ENCODE data around the gene BIN1. TPM values are rescaled to one million over a fixed set of nuclear protein-coding genes. Genes with fewer than 3 reads are reported as not detected.

Gene BIN1
- total RNA-seq, 1 donor from 2014 or later: 182 TPM

DNA sequence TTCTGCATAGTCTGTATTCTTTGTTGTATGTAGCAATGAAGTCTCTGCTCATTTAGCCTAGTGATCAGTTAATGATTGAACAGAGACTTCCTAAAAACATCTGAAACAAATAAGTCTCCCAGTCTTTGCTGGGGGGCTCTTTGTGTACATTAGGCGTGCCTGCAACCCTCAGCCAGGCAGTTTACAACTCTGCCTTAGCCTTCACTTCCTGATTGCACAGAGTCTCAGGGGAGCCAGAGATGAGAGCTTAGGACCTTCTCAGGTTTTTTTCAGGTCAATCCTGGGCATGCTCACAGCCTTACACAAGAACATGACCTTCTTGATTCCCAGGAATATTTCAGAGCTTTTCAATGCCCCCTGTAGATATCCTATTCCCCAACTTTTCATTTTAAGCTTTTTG is 44.0 kb upstream of the BIN1 start:
- TF ChIP-seq CTCF (IDR thresholded peaks at IDR 0.05; ENCODE audit: unreplicated experiment): no peak
- DNase-seq (ENCODE audit: low spot score): no peak
- Mint-ChIP-seq H3K4me3 (ENCODE audit: unreplicated experiment) (no peak overlapping the region), H3K4me1 (ENCODE audit: unreplicated experiment) (peaks cover 13% of the 10 kb centered on the region), H3K9me3 (ENCODE audit: unreplicated experiment) (no peaks in the 10 kb centered on the region), H3K36me3 (ENCODE audit: low read depth, unreplicated experiment) (no peaks in the 10 kb centered on the region), H3K27ac (ENCODE audit: unreplicated experiment) (no peak overlapping the region), H3K27me3 (ENCODE audit: unreplicated experiment) (no peaks in the 10 kb centered on the region)

DNA sequence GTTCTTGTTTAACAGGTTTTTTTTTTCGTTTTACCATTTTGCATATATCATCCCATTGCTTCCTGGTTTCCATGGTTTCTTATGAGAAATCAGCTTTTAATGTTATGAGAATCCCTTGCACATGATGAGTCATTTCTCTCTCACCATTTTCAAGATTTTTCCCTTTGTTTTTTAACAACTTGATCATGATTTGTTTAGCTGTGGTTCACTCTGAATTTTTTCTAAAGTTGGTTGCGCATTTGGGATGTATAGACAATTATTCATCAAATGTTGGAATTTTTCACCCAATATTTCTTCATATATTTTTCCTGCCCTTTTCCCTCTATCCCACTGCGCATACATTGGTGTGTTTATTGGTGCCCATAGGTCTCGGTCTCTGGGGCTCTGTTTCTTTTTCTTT is 42.4 kb upstream of the BIN1 start:
- Mint-ChIP-seq H3K4me1 (ENCODE audit: unreplicated experiment) (peaks cover 22% of the 10 kb centered on the region), H3K9me3 (ENCODE audit: unreplicated experiment) (no peaks in the 10 kb centered on the region), H3K27me3 (ENCODE audit: unreplicated experiment) (no peaks in the 10 kb centered on the region), H3K36me3 (ENCODE audit: low read depth, unreplicated experiment) (no peaks in the 10 kb centered on the region), H3K4me3 (ENCODE audit: unreplicated experiment) (no peak overlapping the region), H3K27ac (ENCODE audit: unreplicated experiment) (no peak overlapping the region)
- TF ChIP-seq CTCF (IDR thresholded peaks at IDR 0.05; ENCODE audit: unreplicated experiment): no peak
- DNase-seq (ENCODE audit: low spot score): no peak

DNA sequence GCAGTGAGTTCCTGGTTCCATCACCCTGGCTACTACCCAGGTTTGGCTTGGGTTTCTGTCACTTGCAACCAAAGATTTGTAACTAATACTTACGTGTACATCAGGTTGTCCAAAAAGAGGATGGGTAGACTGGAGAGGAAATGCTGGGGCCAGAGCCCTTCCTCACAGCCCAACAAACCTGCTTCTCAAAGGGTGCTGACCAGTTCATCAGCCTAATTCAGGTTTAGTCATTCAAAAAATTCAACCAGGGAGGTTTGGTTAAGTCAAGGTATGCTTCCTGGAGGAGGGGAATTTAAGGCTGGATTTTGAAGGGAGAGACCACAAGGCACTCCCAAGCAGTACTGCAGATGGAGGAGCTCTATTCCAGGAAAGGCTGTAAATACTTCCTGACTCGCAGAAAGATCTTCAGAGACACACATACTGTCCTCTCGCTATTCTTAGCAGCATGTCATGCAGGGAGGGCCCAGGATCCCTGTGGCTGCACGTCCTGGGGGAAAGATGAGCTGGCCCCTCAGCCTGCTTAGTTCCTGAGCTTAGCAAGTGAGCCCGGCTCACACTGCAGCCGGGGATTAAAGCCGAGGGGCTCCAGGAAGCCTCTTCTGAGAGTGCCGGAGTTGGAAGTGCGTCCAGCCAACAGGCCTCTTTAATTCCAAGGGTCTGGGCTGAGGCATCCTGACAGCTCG is 40.0 kb upstream of the BIN1 start:
- DNase-seq (ENCODE audit: low spot score): no peak
- no peaks in the 10 kb centered on the region for H3K36me3 Mint-ChIP-seq (ENCODE audit: low read depth, unreplicated experiment)
- no peak overlapping the region for H3K27ac Mint-ChIP-seq (ENCODE audit: unreplicated experiment)
- no peak overlapping the region for H3K4me3 Mint-ChIP-seq (ENCODE audit: unreplicated experiment)
- H3K9me3 Mint-ChIP-seq (ENCODE audit: unreplicated experiment): no peaks in the 10 kb centered on the region
- TF ChIP-seq CTCF (IDR thresholded peaks at IDR 0.05; ENCODE audit: unreplicated experiment): no peak
- peaks cover 36% of the 10 kb centered on the region for H3K4me1 Mint-ChIP-seq (ENCODE audit: unreplicated experiment)
- H3K27me3 Mint-ChIP-seq (ENCODE audit: unreplicated experiment): no peaks in the 10 kb centered on the region

GRCh38 chr2:127146071-127146725 is 39.2 kb upstream of the BIN1 start:
- H3K27me3 Mint-ChIP-seq (ENCODE audit: unreplicated experiment): no peaks in the 10 kb centered on the region
- H3K4me3 Mint-ChIP-seq (ENCODE audit: unreplicated experiment): no peak overlapping the region
- peak overlapping the region; percentile 42 for H3K27ac Mint-ChIP-seq (ENCODE audit: unreplicated experiment)
- no peaks in the 10 kb centered on the region for H3K9me3 Mint-ChIP-seq (ENCODE audit: unreplicated experiment)
- DNase-seq (ENCODE audit: low spot score): no peak
- TF ChIP-seq CTCF (IDR thresholded peaks at IDR 0.05; ENCODE audit: unreplicated experiment): no peak
- peaks cover 39% of the 10 kb centered on the region for H3K4me1 Mint-ChIP-seq (ENCODE audit: unreplicated experiment)
- no peaks in the 10 kb centered on the region for H3K36me3 Mint-ChIP-seq (ENCODE audit: low read depth, unreplicated experiment)

DNA sequence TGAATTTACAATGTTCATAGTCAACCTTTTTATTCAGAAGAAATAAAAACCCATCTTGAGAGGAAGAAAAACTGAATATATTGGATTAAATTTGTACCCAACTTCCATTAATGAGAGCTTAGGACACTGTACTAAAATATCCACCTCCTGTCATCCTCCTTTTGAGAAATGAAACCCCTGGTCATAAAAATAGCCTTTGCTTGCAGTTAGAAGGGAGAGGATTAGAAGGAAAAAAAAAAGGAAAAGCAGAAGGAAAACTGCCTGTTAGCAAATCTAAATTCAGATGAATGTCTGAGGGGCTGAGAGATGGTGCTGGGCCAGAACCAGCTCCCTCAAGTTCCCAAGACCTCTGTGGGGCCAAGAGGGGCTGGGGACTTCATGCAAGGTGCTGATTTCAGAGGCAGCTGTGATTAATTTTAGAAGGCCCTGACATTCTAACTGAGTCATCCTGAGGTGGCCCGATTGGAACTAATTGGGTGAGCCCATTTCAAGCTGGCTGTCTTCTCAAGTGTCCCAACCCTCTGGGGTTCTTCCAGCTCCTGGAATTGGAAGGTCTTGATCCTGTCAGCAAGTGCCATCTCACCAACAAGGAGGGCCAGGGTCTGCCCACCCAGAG is 38.4 kb upstream of the BIN1 start:
- no peak for TF ChIP-seq CTCF (IDR thresholded peaks at IDR 0.05; ENCODE audit: unreplicated experiment)
- Mint-ChIP-seq H3K9me3 (ENCODE audit: unreplicated experiment) (no peaks in the 10 kb centered on the region), H3K4me3 (ENCODE audit: unreplicated experiment) (peak overlapping the region; percentile 24), H3K4me1 (ENCODE audit: unreplicated experiment) (peaks cover 46% of the 10 kb centered on the region), H3K27ac (ENCODE audit: unreplicated experiment) (peak overlapping the region; percentile 81), H3K36me3 (ENCODE audit: low read depth, unreplicated experiment) (no peaks in the 10 kb centered on the region), H3K27me3 (ENCODE audit: unreplicated experiment) (no peaks in the 10 kb centered on the region)
- DNase-seq (ENCODE audit: low spot score): no peak
